NCI-H526 treated with DMSO at 0.1 percent for 48 hours (cell line): ENCODE results near the gene BICD1.
A peak's percentile ranks its signal among the peaks of the same experiment; 100 is the strongest.
"Not testable (repeated sequence)": the region's sequence is repeated elsewhere in the genome, so short reads cannot be mapped to it uniquely, and the experiment has no call there.

ENCODE experiments used
- DNase-seq: peaks from one replicate; lab custom pipeline; 2025; lab: John Stamatoyannopoulos, UW

BICD1 gene

GRCh38 chr12:32106517-32107358 lies at the start of gene BICD1:
BICD1 (plus strand) TSS chr12:32106847; CDS start chr12:32107332, 485 bp downstream.
- DNase-seq: peak; percentile 77

GRCh38 chr12:32061033-32061432 lies 45.6 kb upstream of the BICD1 start:
- DNase-seq: no peak

- DNase-seq: no peak
Measured at GRCh38 chr12:32062881-32063280, 43.8 kb upstream of the BICD1 start.

- no peak for DNase-seq
Measured at GRCh38 chr12:32063796-32064195, 42.9 kb upstream of the BICD1 start.

GRCh38 chr12:32066206-32066605 lies 40.4 kb upstream of the BICD1 start:
- DNase-seq: no peak

- no peak for DNase-seq
Measured at GRCh38 chr12:32069071-32069470, 37.6 kb upstream of the BICD1 start.

GRCh38 chr12:32069731-32070130 lies 36.9 kb upstream of the BICD1 start:
- no peak for DNase-seq

- no peak for DNase-seq
Measured at GRCh38 chr12:32070370-32070769, 36.3 kb upstream of the BICD1 start.

GRCh38 chr12:32072102-32072501 lies 34.5 kb upstream of the BICD1 start:
- DNase-seq: no peak

GRCh38 chr12:32074432-32074831 lies 32.2 kb upstream of the BICD1 start:
- no peak for DNase-seq

GRCh38 chr12:32076941-32077340 lies 29.7 kb upstream of the BICD1 start:
- DNase-seq: no peak

GRCh38 chr12:32080435-32080834 lies 26.2 kb upstream of the BICD1 start:
- no peak for DNase-seq

GRCh38 chr12:32083489-32083888 lies 23.2 kb upstream of the BICD1 start:
- no peak for DNase-seq

- DNase-seq: no peak
Measured at GRCh38 chr12:32084017-32084688, 22.5 kb upstream of the BICD1 start.

- no peak for DNase-seq
Measured at GRCh38 chr12:32084753-32085152, 21.9 kb upstream of the BICD1 start.

- no peak for DNase-seq
Measured at GRCh38 chr12:32087306-32087705, 19.3 kb upstream of the BICD1 start.

GRCh38 chr12:32089156-32089555 lies 17.5 kb upstream of the BICD1 start:
- no peak for DNase-seq

- no peak for DNase-seq
Measured at GRCh38 chr12:32089586-32089985, 17.1 kb upstream of the BICD1 start.

GRCh38 chr12:32091696-32092095 lies 15.0 kb upstream of the BICD1 start:
- no peak for DNase-seq

GRCh38 chr12:32098112-32098511 lies 8.5 kb upstream of the BICD1 start:
- no peak for DNase-seq

GRCh38 chr12:32099275-32099674 lies 7.4 kb upstream of the BICD1 start:
- DNase-seq: not testable (repeated sequence)

GRCh38 chr12:32100361-32100760 lies 6.3 kb upstream of the BICD1 start:
- DNase-seq: no peak

GRCh38 chr12:32100888-32101287 lies 5.8 kb upstream of the BICD1 start:
- no peak for DNase-seq
